ENCODE measurements around the gene AIG1. TPM values are rescaled to one million over a fixed set of nuclear protein-coding genes. Genes with fewer than 3 reads are reported as not detected.

The AIG1 gene
- total RNA-seq, 1 donor from 2014 or later, result 17.5 TPM

DNA sequence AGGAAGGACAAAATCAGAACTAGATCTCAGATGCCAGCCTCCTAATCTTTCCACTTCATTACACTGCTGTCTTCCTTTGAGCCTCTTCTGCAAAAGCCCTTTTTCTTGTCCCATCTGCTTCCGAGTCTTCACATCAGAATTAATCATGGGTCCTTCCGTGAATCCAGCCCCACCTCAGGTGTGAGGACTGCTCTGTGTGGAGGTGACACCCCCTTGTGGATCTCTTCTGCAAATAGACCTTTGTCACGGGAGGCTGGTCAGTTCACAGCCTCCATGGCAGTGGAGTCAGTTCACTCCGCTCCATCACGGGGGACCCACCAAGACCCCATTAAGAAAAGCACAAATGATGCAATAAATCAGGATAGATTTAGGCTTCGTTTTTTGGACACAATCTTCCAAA lies 218.7 kb downstream of the AIG1 start:
- H3K4me3 Mint-ChIP-seq (ENCODE audit: unreplicated experiment), result no peak overlapping the region
- no peak overlapping the region for H3K27ac Mint-ChIP-seq (ENCODE audit: unreplicated experiment)
- H3K36me3 Mint-ChIP-seq (ENCODE audit: low read depth, unreplicated experiment), result peaks cover 2% of the 10 kb centered on the region
- H3K4me1 Mint-ChIP-seq (ENCODE audit: unreplicated experiment), result no peaks in the 10 kb centered on the region
- TF ChIP-seq, protein P1, sequence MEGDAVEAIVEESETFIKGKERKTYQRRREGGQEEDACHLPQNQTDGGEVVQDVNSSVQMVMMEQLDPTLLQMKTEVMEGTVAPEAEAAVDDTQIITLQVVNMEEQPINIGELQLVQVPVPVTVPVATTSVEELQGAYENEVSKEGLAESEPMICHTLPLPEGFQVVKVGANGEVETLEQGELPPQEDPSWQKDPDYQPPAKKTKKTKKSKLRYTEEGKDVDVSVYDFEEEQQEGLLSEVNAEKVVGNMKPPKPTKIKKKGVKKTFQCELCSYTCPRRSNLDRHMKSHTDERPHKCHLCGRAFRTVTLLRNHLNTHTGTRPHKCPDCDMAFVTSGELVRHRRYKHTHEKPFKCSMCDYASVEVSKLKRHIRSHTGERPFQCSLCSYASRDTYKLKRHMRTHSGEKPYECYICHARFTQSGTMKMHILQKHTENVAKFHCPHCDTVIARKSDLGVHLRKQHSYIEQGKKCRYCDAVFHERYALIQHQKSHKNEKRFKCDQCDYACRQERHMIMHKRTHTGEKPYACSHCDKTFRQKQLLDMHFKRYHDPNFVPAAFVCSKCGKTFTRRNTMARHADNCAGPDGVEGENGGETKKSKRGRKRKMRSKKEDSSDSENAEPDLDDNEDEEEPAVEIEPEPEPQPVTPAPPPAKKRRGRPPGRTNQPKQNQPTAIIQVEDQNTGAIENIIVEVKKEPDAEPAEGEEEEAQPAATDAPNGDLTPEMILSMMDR (IDR thresholded peaks at IDR 0.05; ENCODE audit: unreplicated experiment), result peak; percentile 32
- peak; percentile 30 for DNase-seq (ENCODE audit: low spot score)
- no peaks in the 10 kb centered on the region for H3K9me3 Mint-ChIP-seq (ENCODE audit: unreplicated experiment)
- no peaks in the 10 kb centered on the region for H3K27me3 Mint-ChIP-seq (ENCODE audit: unreplicated experiment)

DNA sequence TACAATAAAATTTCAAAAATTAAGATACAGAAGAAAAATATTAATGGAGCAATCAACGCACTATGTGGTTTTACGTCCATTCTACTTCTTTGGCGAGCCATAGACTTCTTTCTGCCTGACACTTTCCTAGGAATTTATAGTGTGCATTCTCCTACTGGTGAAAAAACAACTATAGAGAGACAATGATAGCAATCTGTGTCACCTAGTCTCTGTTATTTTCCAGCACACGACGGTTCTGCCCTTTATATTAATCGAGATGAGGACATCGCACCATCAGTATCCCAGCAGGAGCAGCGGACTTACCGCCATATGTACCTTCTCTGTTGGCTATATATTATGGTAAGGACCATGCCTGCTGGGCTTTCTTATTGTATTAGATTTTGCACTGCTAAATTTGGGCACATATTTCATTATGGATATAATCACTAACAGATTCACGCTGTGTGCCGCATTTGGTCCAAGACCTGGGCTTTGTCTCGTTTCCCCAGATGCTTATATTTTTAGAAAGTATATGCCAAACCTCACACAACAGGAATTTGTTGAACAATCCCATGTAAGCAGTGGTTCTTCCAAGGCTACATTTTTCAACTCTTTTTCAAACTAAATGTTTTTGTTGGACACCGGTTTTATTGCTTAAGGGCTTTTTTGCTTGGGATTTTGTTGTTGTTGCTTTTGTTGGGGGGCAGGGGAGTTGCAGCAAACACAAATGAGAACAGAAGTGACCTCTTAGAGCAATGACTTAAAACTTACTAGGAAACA lies 223.4 kb downstream of the AIG1 start:
- Mint-ChIP-seq H3K9me3 (ENCODE audit: unreplicated experiment) (no peaks in the 10 kb centered on the region), H3K27ac (ENCODE audit: unreplicated experiment) (no peak overlapping the region), H3K4me1 (ENCODE audit: unreplicated experiment) (no peaks in the 10 kb centered on the region), H3K27me3 (ENCODE audit: unreplicated experiment) (no peaks in the 10 kb centered on the region), H3K4me3 (ENCODE audit: unreplicated experiment) (no peak overlapping the region), H3K36me3 (ENCODE audit: low read depth, unreplicated experiment) (peaks cover 4% of the 10 kb centered on the region)
- no peak for DNase-seq (ENCODE audit: low spot score)
- TF ChIP-seq, protein P1 (IDR thresholded peaks at IDR 0.05; ENCODE audit: unreplicated experiment), result no peak

DNA sequence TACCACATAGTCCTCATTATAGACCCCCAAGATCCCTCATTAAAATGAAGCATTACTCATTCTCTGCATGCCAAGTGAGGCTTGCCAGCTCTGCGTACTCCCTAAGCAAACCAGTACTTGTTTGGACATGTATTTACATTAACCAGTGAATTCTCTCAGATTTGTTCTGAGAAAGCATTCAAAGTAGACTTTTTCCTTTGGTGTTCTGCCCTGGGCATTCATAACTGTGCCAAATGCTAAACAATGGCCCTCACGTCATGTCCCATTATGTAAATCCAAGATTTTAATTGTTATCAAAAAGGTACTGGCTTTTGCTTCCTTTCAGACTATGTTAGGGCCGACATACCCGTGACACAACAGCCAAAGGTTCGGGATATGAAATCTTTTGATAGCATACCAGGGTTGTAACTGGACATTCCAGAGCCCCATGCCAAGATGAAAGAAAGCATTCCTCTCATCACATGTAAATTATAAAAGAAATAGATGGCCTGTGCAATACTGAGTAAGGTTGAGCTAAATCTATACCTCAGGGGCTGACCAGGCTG lies 225.6 kb downstream of the AIG1 start:
- Mint-ChIP-seq H3K27me3 (ENCODE audit: unreplicated experiment) (peaks cover 2% of the 10 kb centered on the region), H3K27ac (ENCODE audit: unreplicated experiment) (no peak overlapping the region), H3K9me3 (ENCODE audit: unreplicated experiment) (no peaks in the 10 kb centered on the region), H3K4me3 (ENCODE audit: unreplicated experiment) (no peak overlapping the region), H3K4me1 (ENCODE audit: unreplicated experiment) (no peaks in the 10 kb centered on the region), H3K36me3 (ENCODE audit: low read depth, unreplicated experiment) (peaks cover 4% of the 10 kb centered on the region)
- TF ChIP-seq, protein P1 (IDR thresholded peaks at IDR 0.05; ENCODE audit: unreplicated experiment), result no peak
- no peak for DNase-seq (ENCODE audit: low spot score)

DNA sequence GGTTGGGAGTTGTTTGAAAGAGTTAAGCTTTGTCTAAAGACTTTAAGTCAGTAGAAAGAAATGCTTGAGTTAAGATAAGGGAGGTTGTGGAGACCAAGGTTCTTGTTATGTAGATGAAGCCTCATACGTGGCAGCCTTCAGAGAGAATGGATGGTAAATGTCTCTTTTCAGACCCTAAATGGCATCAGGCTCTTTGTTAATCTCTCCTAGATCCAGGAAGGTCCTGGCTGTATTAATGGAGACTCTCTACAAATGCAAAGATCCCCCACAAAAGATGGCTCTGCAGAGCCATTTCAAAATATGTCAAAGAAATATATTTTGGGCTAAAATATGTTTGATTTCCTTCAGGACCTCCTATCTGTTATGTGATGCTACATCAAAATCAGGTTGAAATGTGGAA lies 228.2 kb downstream of the AIG1 start:
- Mint-ChIP-seq H3K36me3 (ENCODE audit: low read depth, unreplicated experiment) (peaks cover 4% of the 10 kb centered on the region), H3K27ac (ENCODE audit: unreplicated experiment) (no peak overlapping the region), H3K9me3 (ENCODE audit: unreplicated experiment) (no peaks in the 10 kb centered on the region), H3K4me1 (ENCODE audit: unreplicated experiment) (no peaks in the 10 kb centered on the region), H3K27me3 (ENCODE audit: unreplicated experiment) (peaks cover 2% of the 10 kb centered on the region), H3K4me3 (ENCODE audit: unreplicated experiment) (no peak overlapping the region)
- no peak for DNase-seq (ENCODE audit: low spot score)
- TF ChIP-seq, protein P1 (IDR thresholded peaks at IDR 0.05; ENCODE audit: unreplicated experiment), result no peak

DNA sequence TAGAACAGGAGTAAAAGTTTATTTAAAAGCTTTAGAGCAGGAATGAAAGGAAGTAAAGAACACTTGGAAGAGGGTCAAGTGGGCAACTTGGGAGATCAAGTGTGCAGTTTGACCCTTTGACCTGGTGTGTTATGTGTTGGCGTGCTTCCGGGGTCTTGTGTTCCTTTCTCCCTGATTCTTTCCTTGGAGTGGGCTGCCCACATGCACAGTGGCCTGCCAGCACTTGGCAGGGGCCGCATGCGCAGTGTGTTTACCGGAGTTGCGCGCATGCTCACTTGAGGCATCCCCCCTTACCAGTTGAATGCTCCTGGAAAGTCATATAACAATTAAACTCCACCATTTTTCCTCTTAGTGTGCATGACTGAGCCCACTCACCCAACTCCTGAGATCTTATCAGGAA lies 229.5 kb downstream of the AIG1 start:
- Mint-ChIP-seq H3K27ac (ENCODE audit: unreplicated experiment) (no peak overlapping the region), H3K36me3 (ENCODE audit: low read depth, unreplicated experiment) (no peaks in the 10 kb centered on the region), H3K27me3 (ENCODE audit: unreplicated experiment) (peaks cover 2% of the 10 kb centered on the region), H3K4me3 (ENCODE audit: unreplicated experiment) (no peak overlapping the region), H3K4me1 (ENCODE audit: unreplicated experiment) (no peaks in the 10 kb centered on the region), H3K9me3 (ENCODE audit: unreplicated experiment) (no peaks in the 10 kb centered on the region)
- DNase-seq (ENCODE audit: low spot score), result no peak
- TF ChIP-seq, protein P1 (IDR thresholded peaks at IDR 0.05; ENCODE audit: unreplicated experiment), result no peak

Measured in endothelial cell (in vitro differentiated cells).